ENCODE results near the gene SLC6A9.

The SLC6A9 gene

DNA sequence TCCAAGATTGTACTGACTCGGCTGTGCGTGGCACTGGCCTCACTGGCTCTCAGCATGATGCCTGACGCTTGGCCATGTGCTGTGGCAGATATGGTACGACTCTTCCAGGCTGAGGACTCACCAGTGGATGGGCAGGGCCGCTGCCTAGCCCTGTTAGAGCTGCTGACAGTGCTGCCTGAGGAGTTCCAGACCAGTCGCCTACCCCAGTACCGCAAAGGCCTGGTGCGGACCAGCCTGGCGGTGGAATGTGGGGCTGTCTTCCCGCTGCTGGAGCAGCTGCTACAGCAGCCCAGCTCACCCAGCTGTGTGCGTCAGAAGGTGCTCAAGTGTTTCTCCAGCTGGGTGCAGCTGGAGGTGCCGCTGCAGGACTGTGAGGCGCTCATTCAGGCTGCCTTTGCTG, 81.6 kb downstream of the SLC6A9 start:
- no peak for DNase-seq (ENCODE audit: low read depth in 4 of 4, low spot score in 1 of 4)

DNA sequence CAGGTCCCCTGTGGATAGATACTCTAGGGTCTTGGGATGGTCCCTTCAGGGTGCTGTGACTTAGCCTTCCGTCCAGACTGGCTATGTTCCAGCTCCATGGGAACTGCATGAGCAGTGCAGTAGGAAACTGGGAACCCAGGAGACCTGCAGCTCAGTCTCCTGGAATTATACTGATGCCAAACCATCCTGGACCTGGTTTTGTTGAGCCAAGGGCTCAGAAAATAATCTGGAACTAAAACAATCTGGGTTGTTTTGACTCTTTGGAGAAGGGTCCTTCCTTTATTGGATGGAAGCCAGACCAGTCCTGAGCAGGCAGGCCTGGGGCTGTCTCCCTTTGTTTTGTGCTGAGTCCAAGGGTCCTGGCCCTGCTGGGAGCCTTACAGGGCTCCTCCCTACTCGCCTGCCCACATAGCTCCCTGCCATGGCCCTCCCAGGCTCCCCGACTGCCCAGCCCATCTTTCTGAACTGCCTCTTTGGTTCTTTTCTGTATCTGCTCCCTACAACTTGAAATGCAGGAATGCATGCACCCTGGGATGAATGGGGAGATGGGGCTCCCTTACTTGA, 83.3 kb downstream of the SLC6A9 start:
- no peak for DNase-seq (ENCODE audit: low read depth in 4 of 4, low spot score in 1 of 4)

DNA sequence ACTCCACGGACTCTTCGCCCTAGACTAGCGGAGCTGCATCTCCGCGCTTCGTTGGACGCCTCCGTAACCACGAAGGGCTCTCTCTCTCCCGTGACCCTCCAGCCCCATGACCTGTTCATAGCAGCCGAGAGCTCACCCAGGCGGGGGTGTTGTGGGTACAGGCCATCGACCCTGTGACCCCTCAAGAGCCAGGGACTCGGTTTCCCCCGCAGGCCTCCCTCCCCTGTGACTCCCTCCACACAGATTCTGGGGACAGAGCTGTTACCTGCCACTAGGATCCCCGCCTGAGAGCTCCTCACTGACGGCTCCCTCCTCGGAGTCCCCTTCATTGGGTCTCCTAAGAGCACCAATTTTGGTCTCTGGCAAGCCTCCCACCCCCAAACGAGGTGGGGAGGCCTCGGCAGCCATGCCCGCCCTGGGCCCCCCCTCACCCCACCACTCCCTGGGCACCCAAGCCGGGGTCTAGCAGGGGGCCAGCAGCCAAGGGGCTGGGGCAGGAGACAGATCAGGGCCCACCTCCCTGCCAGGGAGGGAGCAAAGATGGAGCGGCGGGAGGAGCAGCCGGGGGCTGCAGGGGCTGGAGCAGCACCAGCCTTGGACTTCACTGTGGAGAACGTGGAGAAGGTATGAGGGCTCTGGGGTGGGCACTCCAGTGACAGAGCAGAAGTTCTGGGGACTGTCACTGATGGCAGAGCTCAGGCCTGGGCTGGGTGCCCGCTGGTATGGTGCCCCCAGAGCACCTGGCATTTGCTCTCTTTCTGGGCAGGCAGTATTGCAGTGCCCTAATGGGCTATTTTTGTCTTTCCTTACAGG, 84.0 kb downstream of the SLC6A9 start:
- no peak for DNase-seq (ENCODE audit: low read depth in 4 of 4, low spot score in 1 of 4)

All from stimulated activated CD4-positive, alpha-beta T cell treated with anti-CD3 and anti-CD28 coated beads, Interleukin-1b, Interleukin-23, amount 100 ng/mL, for 24 hours (primary cell).